GM23248 (cell line): ENCODE results near the gene SBK2. TPM values are rescaled to one million over a fixed set of nuclear protein-coding genes. Genes with fewer than 3 reads are reported as not detected.

ENCODE experiments used
- DNase-seq: peaks from one replicate; pipeline ENCODE4 v3.0.0-alpha.2; 2015
- H2AFZ ChIP-seq: fragments of 200-600 bp; sonication (generic); 2 replicates; pipeline ENCODE4 v1.6.1; 2016; ENCODE audit warnings: antibody characterized with exemption
- H3F3A ChIP-seq: fragments of 200-600 bp; sonication (generic); 2 replicates; pipeline ENCODE4 v1.6.1; 2016; ENCODE audit warnings: mild to moderate bottlenecking, antibody characterized with exemption, mixed run types; ENCODE audit not compliant: insufficient read depth
- H3K27ac ChIP-seq: fragments of 200-600 bp; sonication (generic); 2 replicates; pipeline ENCODE4 v1.5.1; 2016; ENCODE audit warnings: mild to moderate bottlenecking
- H3K27me3 ChIP-seq: fragments of 200-600 bp; sonication (generic); replicated peaks from 2 replicates; pipeline ENCODE4 v1.6.1; 2016; ENCODE audit warnings: mild to moderate bottlenecking; ENCODE audit not compliant: insufficient read depth
- H3K36me3 ChIP-seq: fragments of 200-600 bp; sonication (generic); 2 replicates; pipeline ENCODE4 v1.6.1; 2016; ENCODE audit warnings: low read depth, mild to moderate bottlenecking
- H3K4me1 ChIP-seq: fragments of 200-600 bp; sonication (generic); 2 replicates; pipeline ENCODE4 v1.6.1; 2016; ENCODE audit warnings: mild to moderate bottlenecking; ENCODE audit not compliant: insufficient read depth
- H3K4me2 ChIP-seq: fragments of 200-600 bp; sonication (generic); one replicate; pipeline ENCODE4 v1.6.1; 2016; ENCODE audit warnings: mild to moderate bottlenecking; ENCODE audit not compliant: unreplicated experiment
- H3K4me3 ChIP-seq: fragments of 200-600 bp; sonication (generic); 2 replicates; pipeline ENCODE4 v1.5.1; 2016; ENCODE audit warnings: mild to moderate bottlenecking
- H3K79me2 ChIP-seq: fragments of 200-600 bp; sonication (generic); 2 replicates; pipeline ENCODE4 v1.6.1; 2016; ENCODE audit warnings: mild to moderate bottlenecking; ENCODE audit not compliant: insufficient read depth
- H3K9ac ChIP-seq: fragments of 200-600 bp; sonication (generic); 2 replicates; pipeline ENCODE4 v1.6.1; 2016; ENCODE audit warnings: mild to moderate bottlenecking
- H3K9me2 ChIP-seq: fragments of 200-600 bp; sonication (generic); 2 replicates; pipeline ENCODE4 v1.6.1; 2016; ENCODE audit warnings: mixed run types, mild to moderate bottlenecking, moderate library complexity; ENCODE audit not compliant: insufficient read depth
- H3K9me3 ChIP-seq: fragments of 200-600 bp; sonication (generic); one replicate; pipeline ENCODE4 v1.6.1; 2017; ENCODE audit warnings: low read depth
- H4K20me1 ChIP-seq: fragments of 200-600 bp; sonication (generic); 2 replicates; pipeline ENCODE4 v1.6.0; 2016; ENCODE audit not compliant: insufficient read depth
- EZH2 ChIP-seq: fragments of 200-600 bp; sonication (generic); IDR thresholded peaks from 2 replicates; pipeline ENCODE4 v1.6.1; 2018; ENCODE audit warnings: antibody characterized with exemption, mild to moderate bottlenecking; ENCODE audit not compliant: insufficient read depth, poor library complexity, severe bottlenecking
- EZH2phosphoT487 ChIP-seq: fragments of 200-600 bp; sonication (generic); IDR thresholded peaks from 2 replicates; pipeline ENCODE4 v1.6.1; 2018; ENCODE audit warnings: antibody characterized with exemption, moderate library complexity, mild to moderate bottlenecking, low read depth; ENCODE audit not compliant: insufficient read depth
- WGBS, 2 experiments: methylation state at CpG; one replicate each; pipeline ENCODE4 v1.1.6; 2015 to 2017; ENCODE audit warnings: low lambda C conversion rate in 2 of 2, low coverage in 1 of 2; ENCODE audit errors: missing lambda C conversion rate in 2 of 2; 5-methylcytosine and 5-hydroxymethylcytosine counted together
- in situ Hi-C: fragments of 300-500 bp; cut with MboI; formaldehyde crosslinking; loops from 2 replicates; pipeline ENCODE4 v1.15.0; 2020
- polyA plus RNA-seq: library from polyadenylated mRNA; unstranded; fragments of >200 nt; fragmentation: Nextera tagmentation; extraction: Ambion mirVana; gene quantifications from 2 replicates; pipeline ENCODE4 v1.2.1, GENCODE V29; 2016
- total RNA-seq: library from RNA; depleted of rRNA; stranded (reverse); fragments of >200 nt; shearing (Covaris generic); gene quantifications from 2 replicates; pipeline ENCODE4 v1.2.3, GENCODE V29; 2014

The SBK2 gene
- total and polyA plus RNA-seq, 2 experiments from 2014 or later: not detected

DNA sequence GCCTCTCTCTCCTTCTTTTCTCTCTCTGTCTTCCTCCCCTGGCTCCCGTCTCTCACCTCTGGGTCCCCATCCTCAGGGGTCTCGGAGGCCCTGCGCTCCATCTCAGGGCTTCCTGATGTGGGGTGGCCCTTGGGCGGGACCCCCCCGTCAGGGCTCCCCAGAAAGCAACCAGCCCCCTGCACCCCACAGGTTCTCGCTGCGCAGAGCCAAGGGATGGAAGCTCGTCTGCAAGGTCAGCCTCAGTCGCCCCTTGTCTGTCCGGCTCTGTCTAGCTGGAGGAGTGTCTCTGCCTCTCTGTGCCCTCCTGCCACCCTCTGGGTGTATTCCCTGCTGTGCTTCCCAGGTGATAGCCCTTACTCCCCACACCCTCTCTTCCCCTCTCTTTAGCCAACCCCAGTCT, 8.5 kb upstream of the SBK2 start, which contains the start of gene SBK3:
TSS of gene SBK3 (minus strand) at position 101 of the 400 bp plus-strand sequence. CDS start at position 101, 0 bp downstream.
- H4K20me1 ChIP-seq: no peaks in the 10 kb centered on the region
- no peaks in the 10 kb centered on the region for H3K9me2 ChIP-seq
- H3K79me2 ChIP-seq: no peaks in the 10 kb centered on the region
- no peak for DNase-seq
- H3K27me3 ChIP-seq: no peaks in the 10 kb centered on the region
- H3K4me1 ChIP-seq: peaks cover 15% of the 10 kb centered on the region
- H3K9me3 ChIP-seq: no peaks in the 10 kb centered on the region
- no peak within 1 kb of the TSS for H3K9ac ChIP-seq
- 68 to 75% methylated on average over 10 of the region's 10 CpGs for WGBS, 2 experiments
- H3F3A ChIP-seq: peaks cover 15% of the 10 kb centered on the region
- in situ Hi-C loops: no loop called here
- H2AFZ ChIP-seq: no peak within 1 kb of the TSS
- no peak for TF ChIP-seq EZH2
- TF ChIP-seq EZH2phosphoT487: no peak
- no peaks in the 10 kb centered on the region for H3K36me3 ChIP-seq
- H3K4me3 ChIP-seq: no peak within 1 kb of the TSS
- H3K27ac ChIP-seq: no peak within 1 kb of the TSS
- no peak within 1 kb of the TSS for H3K4me2 ChIP-seq

DNA sequence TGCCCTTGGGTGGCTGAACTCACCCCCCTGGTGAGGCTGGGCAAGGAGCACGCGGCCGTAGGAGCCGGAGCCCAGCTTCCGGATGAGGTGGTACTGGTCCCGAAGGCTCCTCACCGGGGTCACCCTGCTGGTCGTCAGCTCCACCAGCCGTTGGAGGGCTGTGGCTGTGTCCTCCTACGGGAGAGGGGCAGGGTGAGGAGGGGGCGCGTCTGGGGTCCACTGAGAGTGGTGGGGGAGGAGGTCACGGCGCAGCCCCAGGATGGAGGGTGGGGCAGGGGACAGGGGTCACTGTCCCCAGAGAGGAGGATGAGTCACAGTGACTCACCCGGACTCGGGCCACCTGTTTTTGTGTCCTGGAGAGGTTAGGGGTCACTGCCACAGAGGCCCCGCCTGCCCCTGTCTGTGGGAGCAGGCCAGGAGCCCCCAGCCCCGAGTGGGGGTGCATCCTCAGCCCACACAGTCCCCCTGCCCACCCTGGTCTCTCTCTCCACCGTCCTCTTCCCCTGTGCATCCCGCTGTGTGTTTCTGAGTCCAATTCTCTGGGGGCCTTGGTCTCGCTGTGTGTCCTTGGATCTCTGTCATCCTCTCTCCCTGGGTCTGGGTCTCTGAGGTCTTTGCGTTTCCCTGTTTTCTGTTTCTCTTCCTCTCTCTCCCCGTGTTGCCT, 8.0 kb upstream of the SBK2 start:
- H3K9me2 ChIP-seq: no peaks in the 10 kb centered on the region
- H3K36me3 ChIP-seq: no peaks in the 10 kb centered on the region
- H4K20me1 ChIP-seq: no peaks in the 10 kb centered on the region
- H3K4me1 ChIP-seq: peaks cover 15% of the 10 kb centered on the region
- H2AFZ ChIP-seq: no peak overlapping the region
- peaks cover 12% of the 10 kb centered on the region; the same call in 1 of the 2 replicates for H3F3A ChIP-seq
- no peaks in the 10 kb centered on the region for H3K9me3 ChIP-seq
- no peak for TF ChIP-seq EZH2
- no peak for TF ChIP-seq EZH2phosphoT487
- in situ Hi-C loops: no loop called here
- no peaks in the 10 kb centered on the region for H3K79me2 ChIP-seq
- 71 to 74% methylated on average over 11 to 23 of the region's 23 CpGs for WGBS, 2 experiments
- no peak overlapping the region for H3K27ac ChIP-seq
- H3K9ac ChIP-seq: no peak overlapping the region
- no peak overlapping the region for H3K4me3 ChIP-seq
- H3K4me2 ChIP-seq: no peak overlapping the region
- DNase-seq: no peak
- no peaks in the 10 kb centered on the region for H3K27me3 ChIP-seq

DNA sequence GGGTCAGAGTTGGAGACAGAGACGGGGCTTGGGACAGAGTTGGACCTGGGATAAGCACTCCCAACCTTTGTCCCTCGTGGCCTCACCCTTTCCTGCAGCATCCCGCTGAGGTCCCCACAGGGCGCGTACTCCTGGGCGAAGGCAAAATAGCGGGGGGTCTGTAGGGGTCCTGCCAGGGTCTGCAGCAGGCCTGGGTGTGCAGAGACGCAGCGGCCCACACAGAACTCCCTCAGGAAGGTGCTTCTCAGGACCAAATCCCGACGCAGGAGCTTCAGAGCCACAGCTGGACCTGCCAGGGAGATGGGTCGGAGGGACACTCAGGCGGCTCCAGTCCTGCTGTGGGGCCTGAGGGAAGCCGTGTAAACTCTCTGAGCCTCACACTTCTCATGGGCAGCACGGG, 7.1 kb upstream of the SBK2 start:
- H3K27ac ChIP-seq: no peak overlapping the region
- H3K4me1 ChIP-seq: peaks cover 15% of the 10 kb centered on the region
- no peaks in the 10 kb centered on the region for H4K20me1 ChIP-seq
- no peaks in the 10 kb centered on the region for H3K27me3 ChIP-seq
- in situ Hi-C loops: no loop called here
- no peaks in the 10 kb centered on the region for H3K9me3 ChIP-seq
- H3K79me2 ChIP-seq: no peaks in the 10 kb centered on the region
- TF ChIP-seq EZH2 (no peak), EZH2phosphoT487 (no peak)
- no peak overlapping the region for H3K4me2 ChIP-seq
- H3K9ac ChIP-seq: no peak overlapping the region
- no peak for DNase-seq
- no peak overlapping the region for H3K4me3 ChIP-seq
- peaks cover 12% of the 10 kb centered on the region; the same call in 1 of the 2 replicates for H3F3A ChIP-seq
- WGBS, 2 experiments: 68 to 80% methylated on average over 11 to 15 of the region's 15 CpGs
- H3K36me3 ChIP-seq: no peaks in the 10 kb centered on the region
- no peak overlapping the region for H2AFZ ChIP-seq
- no peaks in the 10 kb centered on the region for H3K9me2 ChIP-seq

DNA sequence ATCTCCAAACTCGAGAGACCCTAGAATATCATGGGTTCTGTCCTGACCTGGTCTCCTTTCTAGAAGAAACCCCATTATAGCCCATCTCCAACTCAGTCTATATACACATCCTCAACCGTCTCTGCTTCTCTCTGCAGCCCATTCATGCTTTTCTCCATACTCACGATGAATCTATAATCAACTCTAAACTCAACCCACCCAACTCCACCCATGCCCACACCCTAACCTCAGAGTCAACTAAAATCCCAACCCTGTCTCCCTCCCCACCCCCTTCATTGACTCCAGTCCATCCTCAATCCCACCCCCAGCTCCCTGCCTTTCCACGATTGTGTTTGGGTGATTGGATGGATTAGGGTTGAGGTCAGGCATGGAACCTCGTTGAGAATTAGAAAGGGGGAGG, 6.6 kb upstream of the SBK2 start:
- no peak overlapping the region for H3K4me2 ChIP-seq
- TF ChIP-seq EZH2 (no peak), EZH2phosphoT487 (no peak)
- no peak overlapping the region for H3K4me3 ChIP-seq
- no peak for DNase-seq
- H3K9me3 ChIP-seq: no peaks in the 10 kb centered on the region
- WGBS, 2 experiments: 27 to 48% methylated on average over 3 to 5 of the region's 5 CpGs
- no peak overlapping the region for H3K9ac ChIP-seq
- H3F3A ChIP-seq: peaks cover 11% of the 10 kb centered on the region; the same call in 1 of the 2 replicates
- no peak overlapping the region for H2AFZ ChIP-seq
- H3K36me3 ChIP-seq: no peaks in the 10 kb centered on the region
- in situ Hi-C loops: no loop called here
- no peaks in the 10 kb centered on the region for H3K27me3 ChIP-seq
- H3K4me1 ChIP-seq: peaks cover 15% of the 10 kb centered on the region
- H3K79me2 ChIP-seq: no peaks in the 10 kb centered on the region
- no peaks in the 10 kb centered on the region for H3K9me2 ChIP-seq
- no peaks in the 10 kb centered on the region for H4K20me1 ChIP-seq
- H3K27ac ChIP-seq: no peak overlapping the region
